Astrocyte of the cerebellum (primary cell): ENCODE measurements around the gene GSE1.

Experiments used
- DNase-seq: peaks from one replicate; pipeline ENCODE4 v3.0.0-alpha.2; 2011; ENCODE audit warnings: low read depth
- H3K4me3 ChIP-seq: 2 replicates; pipeline ENCODE4 v1.5.1; 2011; ENCODE audit warnings: mild to moderate bottlenecking, low read depth, low read length, moderate library complexity
- CTCF ChIP-seq: IDR thresholded peaks from 2 replicates; pipeline ENCODE4 v1.5.1; 2012; ENCODE audit warnings: low read length, low read depth, moderate library complexity, mild to moderate bottlenecking; ENCODE audit errors: missing control alignments
- in situ Hi-C: cut with HindIII; loops from 2 replicates; pipeline ENCODE4 v1.10.0; 2017; ENCODE audit warnings: low sequenced_read_pairs

Gene GSE1

GRCh38 chr16:85659805-85660511 lies 46.8 kb downstream of the GSE1 start:
- peak; percentile 18 for DNase-seq
- TF ChIP-seq CTCF = peak; percentile 99
- in situ Hi-C loops = no loop called here
- H3K4me3 ChIP-seq = no peak overlapping the region

GRCh38 chr16:85660843-85661739 lies 48.0 kb downstream of the GSE1 start:
- no peak overlapping the region for H3K4me3 ChIP-seq
- no peak for TF ChIP-seq CTCF
- in situ Hi-C loops = no loop called here
- no peak for DNase-seq

- DNase-seq = no peak
- in situ Hi-C loops = no loop called here
- no peak overlapping the region for H3K4me3 ChIP-seq
- TF ChIP-seq CTCF = no peak
Measured at GRCh38 chr16:85661740-85662481, 48.8 kb downstream of the GSE1 start.

GRCh38 chr16:85662482-85662812 lies 49.3 kb downstream of the GSE1 start:
- H3K4me3 ChIP-seq = no peak overlapping the region
- no peak for TF ChIP-seq CTCF
- in situ Hi-C loops = no loop called here
- DNase-seq = no peak

GRCh38 chr16:85662976-85663830 lies 50.1 kb downstream of the GSE1 start:
- no peak overlapping the region for H3K4me3 ChIP-seq
- no peak for DNase-seq
- in situ Hi-C loops = no loop called here
- no peak for TF ChIP-seq CTCF
